Posterior vena cava (tissue), 2 donors: ENCODE results near the gene AK1. TPM values are rescaled to one million over a fixed set of nuclear protein-coding genes. Genes with fewer than 3 reads are reported as not detected.

Source experiments
- microRNA-seq, 2 donors: library from miRNA; unstranded; fragments of <30 nt; microRNA quantifications; one replicate each; pipeline ENCODE4 v1.2.0, GENCODE V29; 2020 to 2021; ENCODE audit warnings: borderline microRNAs expressed in 2 of 2
- total RNA-seq, 2 donors: library from RNA; stranded (reverse); fragmentation: NEBNext Ultra II Directional; extraction: Animal tissue kit (Norgen Biotek cat#: 25700); gene quantifications; one replicate each; pipeline ENCODE4 v1.2.1, GENCODE V29; 2021
- donor health status: DM: yes; HTN: yes; CAD: no.
- donor health status: DM: yes; HTN: yes; CAD: no.

Gene AK1
- total RNA-seq, 2 donors from 2014 or later = 65.7 to 67.0 TPM

Small RNA genes within 50 kb of the gene (microRNA-seq; reads per million reads assigned to microRNA genes)
- gene MIR4672 = 0 to 0.32 reads per million in 2 donors

Other genes starting within 250 kb of the AK1 start
- under 1 TPM; 0.14 TPM for gene CFAP157, start 170.7 kb downstream of the AK1 start, total RNA-seq
- 1 to 10 TPM; 8.7 to 9.1 TPM for gene PTRH1, start 162.0 kb downstream of the AK1 start, total RNA-seq
- gene TTC16, start 161.6 kb downstream of the AK1 start, total RNA-seq = under 1 TPM; 0.09 to 0.14 TPM
- gene TOR2A, start 142.4 kb downstream of the AK1 start, total RNA-seq = 1 to 10 TPM; 4.9 to 8.2 TPM
- gene SH2D3C, start 99.0 kb downstream of the AK1 start, total RNA-seq = 10 to 100 TPM; 13.7 to 18.9 TPM
- 10 to 100 TPM; 56.5 to 71.0 TPM for gene CDK9, start 91.6 kb downstream of the AK1 start, total RNA-seq
- 10 to 100 TPM; 35.5 to 55.1 TPM for gene FPGS, start 74.8 kb downstream of the AK1 start, total RNA-seq
- 100 to 1,000 TPM; 189 to 217 TPM for gene ENG, start 23.0 kb downstream of the AK1 start, total RNA-seq
- 100 to 1,000 TPM in 1 of 2 donors, 10 to 100 TPM in 1; 74.8 to 102 TPM for gene ST6GALNAC6, start 21.9 kb upstream of the AK1 start, total RNA-seq
- 10 to 100 TPM; 27.7 to 32.7 TPM for gene ST6GALNAC4, start 39.4 kb upstream of the AK1 start, total RNA-seq
- 1 to 10 TPM; 1.2 to 1.3 TPM for gene PIP5KL1, start 53.1 kb upstream of the AK1 start, total RNA-seq
- 10 to 100 TPM; 22.8 to 23.6 TPM for gene DPM2, start 60.2 kb upstream of the AK1 start, total RNA-seq
- gene EEIG1, start 103.3 kb upstream of the AK1 start, total RNA-seq = 10 to 100 TPM; 54.3 to 56.9 TPM
- 1 to 10 TPM; 6.0 to 7.1 TPM for gene NAIF1, start 189.6 kb upstream of the AK1 start, total RNA-seq
- gene SLC25A25, start 190.6 kb upstream of the AK1 start, total RNA-seq = 10 to 100 TPM; 22.9 to 35.2 TPM